Measurements from ENCODE around the gene TAF15.

DNA sequence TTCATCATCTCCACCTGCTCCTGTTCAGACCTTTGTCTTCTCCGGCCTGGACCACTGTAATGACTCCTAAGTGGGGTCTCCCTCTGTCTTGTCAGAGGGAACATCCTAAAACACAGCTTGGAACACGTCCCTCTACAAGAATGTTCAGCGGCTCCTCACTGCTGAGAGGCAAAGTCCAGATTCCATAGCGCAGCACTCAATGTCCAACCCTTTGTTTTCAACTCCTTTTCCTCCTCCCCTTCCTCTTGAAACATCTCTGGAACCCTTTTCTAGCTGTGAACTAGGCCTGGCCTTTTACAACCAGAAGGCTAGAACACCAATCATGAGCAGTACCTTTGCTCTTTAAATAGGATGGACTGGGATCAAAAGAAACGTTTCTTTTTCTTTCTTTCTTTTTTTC lies 47.7 kb upstream of the TAF15 start:
- TF ChIP-seq EZH2 (IDR thresholded peaks at IDR 0.05; ENCODE audit: insufficient read depth, poor library complexity, severe bottlenecking): no peak
- TF ChIP-seq EZH2phosphoT487 (IDR thresholded peaks at IDR 0.05; ENCODE audit: insufficient read depth, low read depth): no peak
